HL-60 (cell line): ENCODE data around the gene DNAAF9.
"Not testable (repeated sequence)": the region's sequence is repeated elsewhere in the genome, so short reads cannot be mapped to it uniquely, and the experiment has no call there.

Experiments
- DNase-seq, 2 experiments: peaks; one replicate each; pipeline ENCODE4 v3.0.0-alpha.2; 2010 to 2020; ENCODE audit warnings: low read depth in 1 of 2, low spot score in 1 of 2
- H3K27ac ChIP-seq: fragments of 250-450 bp; sonication (Bioruptor Pico); replicated peaks from 2 replicates; pipeline ENCODE4 v1.5.1; 2020; ENCODE audit warnings: mild to moderate bottlenecking, moderate library complexity
- H3K27me3 ChIP-seq: fragments of 250-450 bp; sonication (Bioruptor Pico); 2 replicates; pipeline ENCODE4 v1.5.1; 2021; ENCODE audit warnings: mild to moderate bottlenecking, moderate library complexity; ENCODE audit not compliant: insufficient read depth, poor library complexity, severe bottlenecking
- H3K4me3 ChIP-seq: replicated peaks from 2 replicates; pipeline ENCODE4 v1.5.1; 2011; ENCODE audit warnings: mild to moderate bottlenecking, control low read depth, low read length; ENCODE audit not compliant: insufficient read depth
- CTCF ChIP-seq: IDR thresholded peaks from one replicate; pipeline ENCODE4 v1.5.1; 2011; ENCODE audit warnings: low read length, control low read depth, inconsistent platforms; ENCODE audit not compliant: insufficient read depth
- GABPA ChIP-seq: IDR thresholded peaks from 2 replicates; pipeline ENCODE4 v1.6.1; 2012; ENCODE audit warnings: low read depth
- POLR2AphosphoS5 ChIP-seq: IDR thresholded peaks from 2 replicates; pipeline ENCODE4 v1.6.1; 2012; ENCODE audit warnings: low read depth
- SPI1 ChIP-seq: IDR thresholded peaks from 2 replicates; pipeline ENCODE4 v1.6.1; 2012; ENCODE audit warnings: low read depth, mild to moderate bottlenecking, borderline replicate concordance
- TF ChIP-seq, protein P1 (sequence below): IDR thresholded peaks from 2 replicates; pipeline ENCODE4 v1.6.1; 2012; ENCODE audit warnings: low read depth; ENCODE audit not compliant: insufficient replicate concordance

DNAAF9 gene

GRCh38 chr20:3423126-3423525 lies 15.7 kb upstream of the DNAAF9 start:
- DNase-seq = peak in 1 of 2 experiments; percentile 50
- no peak overlapping the region for H3K4me3 ChIP-seq
- no peaks in the 10 kb centered on the region for H3K27me3 ChIP-seq
- TF ChIP-seq, protein P1, sequence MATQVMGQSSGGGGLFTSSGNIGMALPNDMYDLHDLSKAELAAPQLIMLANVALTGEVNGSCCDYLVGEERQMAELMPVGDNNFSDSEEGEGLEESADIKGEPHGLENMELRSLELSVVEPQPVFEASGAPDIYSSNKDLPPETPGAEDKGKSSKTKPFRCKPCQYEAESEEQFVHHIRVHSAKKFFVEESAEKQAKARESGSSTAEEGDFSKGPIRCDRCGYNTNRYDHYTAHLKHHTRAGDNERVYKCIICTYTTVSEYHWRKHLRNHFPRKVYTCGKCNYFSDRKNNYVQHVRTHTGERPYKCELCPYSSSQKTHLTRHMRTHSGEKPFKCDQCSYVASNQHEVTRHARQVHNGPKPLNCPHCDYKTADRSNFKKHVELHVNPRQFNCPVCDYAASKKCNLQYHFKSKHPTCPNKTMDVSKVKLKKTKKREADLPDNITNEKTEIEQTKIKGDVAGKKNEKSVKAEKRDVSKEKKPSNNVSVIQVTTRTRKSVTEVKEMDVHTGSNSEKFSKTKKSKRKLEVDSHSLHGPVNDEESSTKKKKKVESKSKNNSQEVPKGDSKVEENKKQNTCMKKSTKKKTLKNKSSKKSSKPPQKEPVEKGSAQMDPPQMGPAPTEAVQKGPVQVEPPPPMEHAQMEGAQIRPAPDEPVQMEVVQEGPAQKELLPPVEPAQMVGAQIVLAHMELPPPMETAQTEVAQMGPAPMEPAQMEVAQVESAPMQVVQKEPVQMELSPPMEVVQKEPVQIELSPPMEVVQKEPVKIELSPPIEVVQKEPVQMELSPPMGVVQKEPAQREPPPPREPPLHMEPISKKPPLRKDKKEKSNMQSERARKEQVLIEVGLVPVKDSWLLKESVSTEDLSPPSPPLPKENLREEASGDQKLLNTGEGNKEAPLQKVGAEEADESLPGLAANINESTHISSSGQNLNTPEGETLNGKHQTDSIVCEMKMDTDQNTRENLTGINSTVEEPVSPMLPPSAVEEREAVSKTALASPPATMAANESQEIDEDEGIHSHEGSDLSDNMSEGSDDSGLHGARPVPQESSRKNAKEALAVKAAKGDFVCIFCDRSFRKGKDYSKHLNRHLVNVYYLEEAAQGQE = no peak
- TF ChIP-seq CTCF (no peak), GABPA (no peak), SPI1 (no peak), POLR2AphosphoS5 (no peak)
- no peak overlapping the region for H3K27ac ChIP-seq

DNA sequence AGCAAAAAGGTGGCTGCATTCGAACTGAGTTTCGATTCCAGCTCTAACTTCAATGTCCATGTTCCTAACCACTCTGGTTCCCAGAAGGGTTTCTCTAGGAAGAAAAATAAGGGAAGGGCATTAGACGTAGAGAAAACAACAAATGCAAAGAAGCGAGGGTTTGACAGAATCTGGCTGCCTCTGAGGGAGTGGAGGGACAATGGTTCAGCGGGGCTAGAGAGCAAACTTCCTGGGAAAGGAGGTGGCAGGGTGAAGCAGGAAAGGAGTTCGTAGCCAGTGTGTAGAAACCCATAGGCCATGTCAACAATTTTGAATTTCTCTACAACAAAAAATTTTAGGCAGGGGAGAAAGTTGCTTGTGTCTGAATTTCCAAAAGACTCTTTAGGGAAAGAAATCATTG lies 14.5 kb upstream of the DNAAF9 start:
- no peak overlapping the region for H3K27ac ChIP-seq
- no peak overlapping the region for H3K4me3 ChIP-seq
- TF ChIP-seq POLR2AphosphoS5 (no peak), CTCF (no peak), SPI1 (no peak)
- TF ChIP-seq, protein P1 = no peak
- H3K27me3 ChIP-seq = no peaks in the 10 kb centered on the region
- DNase-seq = no peak

DNA sequence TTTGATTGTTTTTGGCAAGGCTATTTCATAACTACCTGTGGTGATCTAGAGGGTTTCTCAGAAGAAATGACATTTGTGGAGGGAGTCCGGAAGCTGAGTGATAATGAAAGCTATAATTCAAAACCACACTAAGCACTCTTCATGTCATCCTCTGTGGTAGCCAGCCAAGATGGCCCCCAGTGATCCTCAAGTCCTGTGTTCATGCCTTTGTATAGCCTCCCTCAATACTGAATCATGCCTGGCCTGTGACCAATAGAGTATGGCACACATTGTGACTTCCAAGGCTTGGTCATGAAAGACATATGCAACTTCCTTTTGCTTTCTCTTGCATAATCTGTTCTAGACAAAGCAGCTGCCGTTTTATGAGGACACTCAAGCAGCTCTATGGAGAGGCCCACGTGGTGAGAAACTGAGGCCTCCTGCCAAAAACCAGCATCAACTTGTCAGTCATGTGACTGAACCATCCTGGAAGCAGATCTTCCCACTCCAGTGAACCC lies 12.8 kb upstream of the DNAAF9 start:
- Histone ChIP-seq H3K27ac (peak overlapping the region; percentile 55), H3K27me3 (no peaks in the 10 kb centered on the region), H3K4me3 (no peak overlapping the region)
- peak; percentile 93 to 99 for DNase-seq
- TF ChIP-seq CTCF (no peak), POLR2AphosphoS5 (peak; percentile 80), GABPA (peak; percentile 42; the same call in 1 of the 2 replicates)

DNA sequence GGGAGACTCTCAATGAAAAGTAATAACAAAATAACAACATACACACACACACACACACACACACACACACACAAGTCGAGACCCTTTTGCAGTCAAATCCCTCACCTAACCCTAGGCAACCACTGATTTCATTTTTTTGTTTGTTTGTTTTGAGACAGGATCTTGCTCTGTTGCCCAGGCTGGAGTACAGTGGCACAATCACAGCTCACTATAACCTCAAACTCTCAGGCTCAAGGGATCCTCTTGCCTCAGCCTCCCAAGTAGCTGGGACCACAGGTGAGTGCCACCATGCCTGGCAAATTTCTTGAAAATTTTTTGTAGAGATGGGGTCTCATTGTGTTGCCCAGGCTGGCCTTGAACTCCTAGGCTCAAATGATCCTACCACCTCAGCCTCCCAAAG lies 10.7 kb upstream of the DNAAF9 start:
- H3K27ac ChIP-seq, H3K4me3 ChIP-seq, DNase-seq, H3K27me3 ChIP-seq: not testable (repeated sequence)
